NCI-H1048 (cell line): ENCODE measurements around the gene NCOR2.

Source experiments
- DNase-seq: peaks from one replicate; lab custom pipeline; 2025; lab: John Stamatoyannopoulos, UW

The NCOR2 gene

GRCh38 chr12:124560146-124560890 is 7.1 kb downstream of the NCOR2 start:
- peak; percentile 26 for DNase-seq

- no peak for DNase-seq
These were observed 8.0 kb downstream of the NCOR2 start for GRCh38 chr12:124559182-124560017.

- no peak for DNase-seq
These were observed 9.1 kb downstream of the NCOR2 start for GRCh38 chr12:124558313-124558712.

GRCh38 chr12:124557518-124558223 is 9.7 kb downstream of the NCOR2 start:
- no peak for DNase-seq

GRCh38 chr12:124556896-124557501 is 10.4 kb downstream of the NCOR2 start:
- no peak for DNase-seq

GRCh38 chr12:124556074-124556466 is 11.3 kb downstream of the NCOR2 start:
- no peak for DNase-seq

- DNase-seq, result no peak
These were observed 12.0 kb downstream of the NCOR2 start for GRCh38 chr12:124555168-124556073.

GRCh38 chr12:124554429-124555029 is 12.9 kb downstream of the NCOR2 start:
- no peak for DNase-seq

GRCh38 chr12:124553862-124554428 is 13.5 kb downstream of the NCOR2 start:
- DNase-seq, result no peak

GRCh38 chr12:124551268-124552144 is 15.9 kb downstream of the NCOR2 start:
- DNase-seq, result no peak

GRCh38 chr12:124550123-124551089 is 17.0 kb downstream of the NCOR2 start:
- DNase-seq, result no peak

- DNase-seq, result no peak
These were observed 17.8 kb downstream of the NCOR2 start for GRCh38 chr12:124549629-124550028.

GRCh38 chr12:124548854-124549378 is 18.5 kb downstream of the NCOR2 start:
- DNase-seq, result no peak

GRCh38 chr12:124547626-124548025 is 19.8 kb downstream of the NCOR2 start:
- no peak for DNase-seq

GRCh38 chr12:124545508-124546418 is 21.6 kb downstream of the NCOR2 start:
- DNase-seq, result no peak

- DNase-seq, result no peak
These were observed 22.4 kb downstream of the NCOR2 start for GRCh38 chr12:124544983-124545382.
